HG03439 (cell line): ENCODE measurements around the gene SMIM34.
"Not testable (repeated sequence)": the region's sequence is repeated elsewhere in the genome, so short reads cannot be mapped to it uniquely, and the experiment has no call there.

Experiments used
- ATAC-seq: cut with Tn5 transposase; IDR thresholded peaks from one replicate; pipeline ENCODE4 v1.9.1; 2021; ENCODE audit warnings: mild to moderate bottlenecking, moderate library complexity; ENCODE audit not compliant: unreplicated experiment

The SMIM34 gene

GRCh38 chr21:34374462-34374861 is 49.3 kb downstream of the SMIM34 start:
- not testable (repeated sequence) for ATAC-seq

DNA sequence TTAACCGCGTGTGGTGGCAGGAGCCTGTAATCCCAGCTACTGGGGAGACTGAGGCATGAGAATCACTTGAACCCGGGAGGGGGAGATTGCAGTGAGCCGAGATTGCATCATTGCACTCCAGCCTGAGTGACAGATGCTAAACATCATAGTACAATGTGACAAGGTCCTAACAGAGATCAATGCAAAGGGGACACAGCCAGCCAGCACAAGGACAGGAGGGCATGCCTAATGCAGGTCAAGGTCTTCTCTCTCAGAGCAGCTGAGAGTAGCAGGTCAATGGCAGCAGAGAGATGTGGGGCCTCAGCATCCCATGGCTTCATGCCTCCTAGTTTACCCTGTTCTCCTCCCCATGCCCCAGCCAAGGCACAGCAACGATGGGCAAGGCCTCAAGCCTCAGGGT is 51.4 kb downstream of the SMIM34 start:
- ATAC-seq = no peak

- ATAC-seq = no peak
Measured at GRCh38 chr21:34369741-34370140, 54.0 kb downstream of the SMIM34 start.
